Stomach (tissue), 9 donors: ENCODE results near the gene LAMC1. TPM values are rescaled to one million over a fixed set of nuclear protein-coding genes. Genes with fewer than 3 reads are reported as not detected.

Experiments used
- DNase-seq, 2 donors: peaks; one replicate each; pipeline versions ENCODE4 v3.0.0 to v3.0.0-alpha.2; 2013 to 2019
- H3K27ac ChIP-seq, 5 donors: fragments of 200-600 bp in 4 of 5; sonication (generic) in 4 of 5; one replicate each; pipeline ENCODE4 v1.5.1; 2013 to 2019; ENCODE audit warnings: mild to moderate bottlenecking in 1 of 5, moderate library complexity in 1 of 5
- H3K27me3 ChIP-seq, 3 donors: fragments of 200-600 bp; sonication (generic); one replicate each; pipeline ENCODE4 v1.5.1; 2017 to 2019; ENCODE audit warnings: mixed run types in 1 of 3
- H3K36me3 ChIP-seq, 4 donors: fragments of 200-600 bp; sonication (generic); 1 replicate in 3 of 4; 2 replicates in 1 of 4; pipeline ENCODE4 v1.5.1; 2016 to 2019
- H3K4me1 ChIP-seq, 4 donors: fragments of 200-600 bp; sonication (generic); one replicate each; pipeline ENCODE4 v1.5.1; 2016 to 2019
- H3K4me3 ChIP-seq, 4 donors: fragments of 200-600 bp; sonication (generic) in 3 of 4; one replicate each; pipeline ENCODE4 v1.5.1; 2016 to 2019; ENCODE audit warnings: mild to moderate bottlenecking in 1 of 4
- H3K9me3 ChIP-seq, 4 donors: fragments of 200-600 bp; sonication (generic); one replicate each; pipeline ENCODE4 v1.5.1; 2016 to 2019
- EP300 ChIP-seq: sonication (generic); formaldehyde crosslinking; IDR thresholded peaks from one replicate; pipeline ENCODE4 v1.6.1; 2017; ENCODE audit warnings: antibody characterized with exemption
- POLR2A ChIP-seq, 4 donors: fragments of 450-650 bp; IDR thresholded peaks; one replicate each; pipeline ENCODE4 v1.6.1; 2016; ENCODE audit warnings: antibody characterized with exemption in 4 of 4, control low read depth in 2 of 4, mild to moderate bottlenecking in 1 of 4, moderate library complexity in 1 of 4
- POLR2AphosphoS5 ChIP-seq, 3 donors: sonication (generic); formaldehyde crosslinking; IDR thresholded peaks; one replicate each; pipeline ENCODE4 v1.6.1; 2016; ENCODE audit warnings: antibody characterized with exemption in 3 of 3
- WGBS, 5 donors: extraction: QIAGEN DNeasy Blood & Tissue Kit in 3 of 5; methylation state at CpG; one replicate each; pipeline versions ENCODE4 v1.1.5 to v1.1.7; 2013 to 2018; 5-methylcytosine and 5-hydroxymethylcytosine counted together
- intact Hi-C: fragments of 100-400 bp; cut with DNase I; formaldehyde crosslinking; loops from one replicate; pipeline ENCODE4 v1.15.1; 2023; ENCODE audit warnings: low total_unique reads
- polyA plus RNA-seq, 3 donors: library from polyadenylated mRNA; stranded (reverse); fragments of 200-250 nt; gene quantifications; one replicate each; pipeline ENCODE4 v1.2.3, GENCODE V29; 2013
- total RNA-seq, 5 donors: library from RNA; depleted of rRNA; stranded (reverse); fragments of >200 nt; gene quantifications; one replicate each; pipeline versions ENCODE4 v1.1.0 to v1.2.3, GENCODE V29; 2014 to 2016
- TF ChIP-seq, protein P1 (sequence below), 7 experiments: fragments of 450-650 bp in 4 of 7; fragments of 200-600 bp in 3 of 7; sonication (generic) in 3 of 7; IDR thresholded peaks; one replicate each; pipeline ENCODE4 v1.5.1; 2016 to 2019; ENCODE audit warnings: antibody characterized with exemption in 7 of 7, control low read depth in 2 of 7, mild to moderate bottlenecking in 1 of 7
- donor health status: healthy with polysubstance abuse.
- donor health status: Bipolar disorder and iron deficiency.
- donor health status: healthy.

Gene LAMC1
- total and polyA plus RNA-seq, 8 donors, result 11.7 to 355 (median 142) TPM

DNA sequence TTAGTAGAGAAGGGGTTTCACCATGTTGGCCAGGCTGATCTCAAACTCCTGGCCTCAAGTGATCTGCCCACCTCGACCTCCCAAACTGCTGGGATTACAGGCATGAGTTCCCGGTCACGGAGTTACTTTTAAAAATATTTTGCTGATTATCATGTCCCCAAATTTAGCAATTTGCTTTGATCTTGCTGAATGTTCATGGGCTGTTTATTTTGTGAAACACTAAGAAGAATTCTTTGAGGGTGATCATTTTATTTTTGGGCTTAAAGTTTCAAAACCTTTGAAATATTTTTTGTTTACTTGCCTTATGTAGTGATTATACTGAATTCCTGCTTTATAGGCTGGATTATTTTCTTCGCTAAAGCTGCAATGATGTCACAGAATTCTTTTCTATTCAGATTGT, 11.4 kb upstream of the LAMC1 start:
- Histone ChIP-seq H3K27me3 (no peaks in the 10 kb centered on the region), H3K4me3 (no peak overlapping the region), H3K4me1 (no peaks in the 10 kb centered on the region), H3K27ac (no peak overlapping the region), H3K9me3 (peaks cover 0 to 6% (median 0%) of the 10 kb centered on the region in 4 donors), H3K36me3 (no peaks in the 10 kb centered on the region)
- intact Hi-C loops, result no loop called here
- DNase-seq, result no peak
- 72 to 87% (median 79%) methylated on average over 4 of the region's 4 CpGs for WGBS, 5 donors
- TF ChIP-seq EP300 (no peak), POLR2AphosphoS5 (IDR thresholded peaks at IDR 0.05) (no peak), POLR2A (IDR thresholded peaks at IDR 0.05) (no peak)
- TF ChIP-seq, protein P1, sequence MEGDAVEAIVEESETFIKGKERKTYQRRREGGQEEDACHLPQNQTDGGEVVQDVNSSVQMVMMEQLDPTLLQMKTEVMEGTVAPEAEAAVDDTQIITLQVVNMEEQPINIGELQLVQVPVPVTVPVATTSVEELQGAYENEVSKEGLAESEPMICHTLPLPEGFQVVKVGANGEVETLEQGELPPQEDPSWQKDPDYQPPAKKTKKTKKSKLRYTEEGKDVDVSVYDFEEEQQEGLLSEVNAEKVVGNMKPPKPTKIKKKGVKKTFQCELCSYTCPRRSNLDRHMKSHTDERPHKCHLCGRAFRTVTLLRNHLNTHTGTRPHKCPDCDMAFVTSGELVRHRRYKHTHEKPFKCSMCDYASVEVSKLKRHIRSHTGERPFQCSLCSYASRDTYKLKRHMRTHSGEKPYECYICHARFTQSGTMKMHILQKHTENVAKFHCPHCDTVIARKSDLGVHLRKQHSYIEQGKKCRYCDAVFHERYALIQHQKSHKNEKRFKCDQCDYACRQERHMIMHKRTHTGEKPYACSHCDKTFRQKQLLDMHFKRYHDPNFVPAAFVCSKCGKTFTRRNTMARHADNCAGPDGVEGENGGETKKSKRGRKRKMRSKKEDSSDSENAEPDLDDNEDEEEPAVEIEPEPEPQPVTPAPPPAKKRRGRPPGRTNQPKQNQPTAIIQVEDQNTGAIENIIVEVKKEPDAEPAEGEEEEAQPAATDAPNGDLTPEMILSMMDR (IDR thresholded peaks at IDR 0.05), result no peak

DNA sequence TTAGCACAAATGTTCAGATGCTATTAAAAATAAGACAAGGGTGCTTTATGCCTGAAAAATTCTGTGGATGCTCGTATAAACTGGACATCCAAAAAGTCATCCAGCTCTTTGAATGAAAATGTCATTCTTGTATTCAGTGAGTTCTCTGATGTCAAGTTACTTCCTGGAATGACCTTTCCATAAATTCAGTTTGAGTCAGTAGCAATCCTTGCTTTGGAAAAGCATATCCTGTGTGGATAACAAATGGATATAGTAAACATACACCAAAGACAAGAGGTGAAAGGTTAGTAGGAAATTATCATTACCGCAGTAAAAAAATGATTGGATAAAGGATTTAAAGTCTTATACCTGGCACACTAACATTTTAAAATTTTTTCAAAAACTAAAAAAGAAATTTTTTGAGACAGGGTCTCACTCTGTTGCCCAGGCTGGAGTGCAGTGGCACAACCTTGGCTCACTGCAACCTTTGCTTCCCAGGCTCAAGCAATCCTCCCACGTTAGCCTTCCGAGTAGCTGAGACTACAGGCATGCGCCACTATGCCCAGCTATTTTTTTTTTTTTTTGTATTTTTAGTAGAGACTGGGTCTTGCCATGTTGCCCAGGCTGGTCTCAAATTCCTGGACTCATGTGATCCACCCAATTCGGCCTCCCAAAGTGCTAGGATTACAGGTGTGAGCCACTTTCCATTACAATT, 10.8 kb upstream of the LAMC1 start:
- Histone ChIP-seq H3K27ac (no peak overlapping the region), H3K36me3 (no peaks in the 10 kb centered on the region), H3K9me3 (peaks cover 0 to 6% (median 0%) of the 10 kb centered on the region in 4 donors), H3K27me3 (no peaks in the 10 kb centered on the region), H3K4me3 (no peak overlapping the region), H3K4me1 (no peaks in the 10 kb centered on the region)
- 74 to 86% (median 84%) methylated on average over 6 of the region's 6 CpGs for WGBS, 5 donors
- intact Hi-C loops, result no loop called here
- DNase-seq, result no peak
- no peak for TF ChIP-seq POLR2AphosphoS5 (IDR thresholded peaks at IDR 0.05)
- no peak for TF ChIP-seq EP300
- no peak for TF ChIP-seq POLR2A (IDR thresholded peaks at IDR 0.05)
- TF ChIP-seq, protein P1 (IDR thresholded peaks at IDR 0.05), result no peak

DNA sequence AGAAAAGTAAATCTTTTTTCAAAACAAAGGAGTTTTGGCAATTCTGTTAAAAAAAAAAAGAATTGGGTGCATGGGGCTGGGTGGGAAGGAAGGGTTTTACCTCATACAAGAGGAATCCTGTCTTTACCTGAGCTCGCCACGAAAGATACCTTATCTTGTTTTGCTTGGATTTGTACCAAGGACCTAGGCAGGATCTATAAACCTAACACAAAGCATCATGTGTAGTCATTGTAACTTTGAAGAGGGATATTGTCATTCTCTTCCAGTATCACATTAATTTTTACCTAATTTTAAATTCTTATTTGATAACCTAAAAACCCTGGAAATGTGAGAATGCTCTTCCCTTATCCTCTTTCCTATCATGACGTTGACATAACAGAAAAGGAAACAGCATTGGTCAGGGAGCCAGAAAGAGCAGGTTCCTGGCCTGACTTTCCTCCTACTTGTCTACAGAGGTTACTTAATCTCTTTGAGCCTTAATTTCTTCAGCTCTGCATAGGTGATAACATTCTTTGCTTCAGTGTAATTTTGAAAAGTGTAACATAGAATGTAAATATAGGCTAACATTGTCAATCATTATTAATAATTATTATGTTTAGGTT, 4.0 kb upstream of the LAMC1 start:
- DNase-seq, result peak in 1 of 2 donors; percentile 48
- Histone ChIP-seq H3K36me3 (no peaks in the 10 kb centered on the region), H3K27ac (peak overlapping the region in 2 of 5 donors; percentile 21 to 23), H3K4me1 (peaks cover 4 to 37% (median 23%) of the 10 kb centered on the region in 4 donors), H3K4me3 (no peak overlapping the region), H3K9me3 (no peaks in the 10 kb centered on the region), H3K27me3 (peaks cover 0 to 8% (median 0%) of the 10 kb centered on the region in 3 donors)
- TF ChIP-seq POLR2AphosphoS5 (IDR thresholded peaks at IDR 0.05) (no peak), POLR2A (IDR thresholded peaks at IDR 0.05) (no peak), EP300 (no peak)
- TF ChIP-seq, protein P1 (IDR thresholded peaks at IDR 0.05), result no peak
- WGBS, 5 donors, result 14 to 37% (median 19%) methylated on average over 3 of the region's 3 CpGs
- intact Hi-C loops, result no loop called here

DNA sequence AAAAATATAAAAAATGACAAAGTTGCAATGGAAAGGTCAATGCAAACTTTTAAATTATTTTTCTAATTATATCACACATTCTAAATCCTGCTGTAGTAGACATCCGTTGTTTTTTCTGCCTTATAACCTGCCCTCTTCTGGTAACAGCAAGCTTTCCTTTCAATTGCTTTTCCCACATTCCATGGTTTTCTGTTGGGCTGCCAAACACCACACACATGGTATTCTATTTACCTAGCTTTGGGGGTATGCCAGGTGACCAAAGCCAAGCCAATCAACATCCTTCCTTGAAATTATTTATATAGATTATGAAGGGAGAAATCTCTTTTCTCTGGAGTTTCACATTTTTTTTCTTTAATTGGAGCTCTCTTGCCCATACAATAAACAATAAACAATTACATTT, 3.4 kb upstream of the LAMC1 start:
- no peaks in the 10 kb centered on the region for H3K36me3 ChIP-seq
- H3K4me3 ChIP-seq, result no peak overlapping the region
- no peak for TF ChIP-seq POLR2A (IDR thresholded peaks at IDR 0.05)
- peak in 1 of 3 donors; percentile 12 for TF ChIP-seq POLR2AphosphoS5 (IDR thresholded peaks at IDR 0.05)
- TF ChIP-seq, protein P1 (IDR thresholded peaks at IDR 0.05), result peak in 1 of 7 experiments; percentile 12
- no peak for TF ChIP-seq EP300
- intact Hi-C loops, result loop anchor here (5.0 kb wide), 1 partner anchor 58 kb away; no protein-coding TSS in a partner anchor
- H3K27ac ChIP-seq, result peak overlapping the region in 1 of 5 donors; percentile 23
- peaks cover 9 to 43% (median 24%) of the 10 kb centered on the region in 4 donors for H3K4me1 ChIP-seq
- 21 to 34% (median 29%) methylated on average over 1 of the region's 1 CpG for WGBS, 5 donors
- DNase-seq, result peak; percentile 60 to 70
- H3K9me3 ChIP-seq, result no peaks in the 10 kb centered on the region
- peaks cover 0 to 8% (median 0%) of the 10 kb centered on the region in 3 donors for H3K27me3 ChIP-seq
